K562 (cell line): ENCODE measurements around the gene PCBD1. TPM values are rescaled to one million over a fixed set of nuclear protein-coding genes. Genes with fewer than 3 reads are reported as not detected.

ENCODE experiments used
- ATAC-seq: fragments of 200-7000 bp; cut with Tn5 transposase; 3 replicates; pipeline ENCODE4 v1.9.1; 2020; ENCODE audit warnings: moderate library complexity
- BruUV-seq: library from RNA; stranded (reverse); fragments of 400-500 nt; replicated peaks from 2 replicates; lab custom pipeline; 2021; lab: Mats Ljungman, UMichigan
- CTCF ChIA-PET: fragments of 300-600 bp; formaldehyde crosslinking; extraction: SDS; loops from one replicate; lab custom pipeline; 2021; ENCODE audit warnings: low intra/inter-chr PET ratio; lab: Yijun Ruan, JAX
- POLR2A ChIA-PET: fragments of 300-600, 350-650 bp; sonication (Branson Sonifier 250); formaldehyde crosslinking; extraction: SDS; loops from one replicate; lab custom pipeline; 2021; ENCODE audit warnings: antibody characterized with exemption, inconsistent platforms; lab: Yijun Ruan, JAX
- DNase-seq, 4 experiments: peaks; one replicate each; pipeline versions ENCODE4 v3.0.0 to v3.0.0-alpha.2; 2011 to 2018; ENCODE audit warnings: low spot score in 3 of 4, mixed read lengths in 3 of 4; ENCODE audit errors: extremely low read depth in 1 of 4
- FAIRE-seq: peaks from 2 replicates; lab custom pipeline; 2011; peaks lifted over from hg19 to GRCh38; lab: Jason Lieb, UNC
- H2AFZ ChIP-seq: 2 replicates; pipeline ENCODE4 v1.6.0; 2011; ENCODE audit warnings: low read depth, low read length, control low read depth, inconsistent platforms
- H3K27ac ChIP-seq: fragments of 200-600 bp; 3 replicates; pipeline ENCODE4 v1.8.0; 2011; ENCODE audit warnings: low read depth, mild to moderate bottlenecking, control low read depth, inconsistent platforms, low read length, moderate library complexity, mixed read lengths; ENCODE audit errors: extremely low read depth
- H3K27me3 ChIP-seq, 2 experiments: fragments of 300-600 bp in 1 of 2; 2 replicates in 1 of 2; 3 replicates in 1 of 2; pipeline versions ENCODE4 v1.6.0 to v1.8.0; 2011; ENCODE audit warnings: inconsistent platforms in 2 of 2, low read length in 2 of 2, mild to moderate bottlenecking in 1 of 2, mixed read lengths in 1 of 2, moderate library complexity in 1 of 2; ENCODE audit not compliant: control insufficient read depth in 2 of 2, insufficient read depth in 2 of 2
- H3K36me3 ChIP-seq: fragments of 300-600 bp; 3 replicates; pipeline ENCODE4 v1.8.0; 2011; ENCODE audit warnings: mild to moderate bottlenecking, low read length, inconsistent platforms; ENCODE audit not compliant: control insufficient read depth, insufficient read depth
- H3K4me1 ChIP-seq, 2 experiments: fragments of 200-600 bp in 1 of 2; replicated peaks in 1 of 2; 2 replicates in 1 of 2; 3 replicates in 1 of 2; pipeline versions ENCODE4 v1.5.1 to v1.8.0; 2011; ENCODE audit warnings: inconsistent platforms in 2 of 2, low read length in 2 of 2, mild to moderate bottlenecking in 1 of 2, mixed read lengths in 1 of 2, moderate library complexity in 1 of 2; ENCODE audit not compliant: control insufficient read depth in 2 of 2, insufficient read depth in 2 of 2
- H3K4me2 ChIP-seq: 2 replicates; pipeline ENCODE4 v1.6.1; 2011; ENCODE audit warnings: low read length, control low read depth, inconsistent platforms, mixed read lengths; ENCODE audit not compliant: insufficient read depth
- H3K4me3 ChIP-seq: fragments of 200-600 bp; sonication (generic), shearing (Covaris generic); 2 replicates; pipeline ENCODE4 v1.5.1; 2016; ENCODE audit warnings: control low read depth, inconsistent platforms
- H3K79me2 ChIP-seq: fragments of 200-600 bp; 3 replicates; pipeline ENCODE4 v1.8.0; 2011; ENCODE audit warnings: low read length, inconsistent platforms; ENCODE audit not compliant: control insufficient read depth, insufficient read depth
- H3K9ac ChIP-seq, 2 experiments: 2 replicates each; pipeline versions ENCODE4 v1.6.0 to v1.6.1; 2011; ENCODE audit warnings: low read depth in 2 of 2, low read length in 2 of 2, control low read depth in 1 of 2, inconsistent platforms in 1 of 2, mild to moderate bottlenecking in 1 of 2, mixed read lengths in 1 of 2; ENCODE audit not compliant: insufficient read depth in 1 of 2
- H3K9me1 ChIP-seq: one replicate; pipeline ENCODE4 v1.6.0; 2011; ENCODE audit warnings: inconsistent platforms, mild to moderate bottlenecking, low read length, moderate library complexity; ENCODE audit not compliant: control insufficient read depth, insufficient read depth
- H3K9me3 ChIP-seq: replicated peaks from 2 replicates; pipeline ENCODE4 v1.5.1; 2011; ENCODE audit warnings: low read depth, low read length, inconsistent platforms; ENCODE audit not compliant: control insufficient read depth, insufficient read depth
- H4K20me1 ChIP-seq: replicated peaks from 2 replicates; pipeline ENCODE4 v1.6.1; 2011; ENCODE audit warnings: low read length, inconsistent platforms, mixed read lengths; ENCODE audit not compliant: control insufficient read depth, insufficient read depth
- BMI1 ChIP-seq: fragments of 150-350 bp; IDR thresholded peaks from 2 replicates; pipeline ENCODE4 v1.6.1; 2014; ENCODE audit warnings: low read length
- CBX8 ChIP-seq: fragments of 200-600 bp; sonication (generic); IDR thresholded peaks from 2 replicates; pipeline ENCODE4 v1.6.1; 2012; ENCODE audit warnings: borderline replicate concordance, mixed run types, low read depth, mild to moderate bottlenecking, moderate library complexity, mixed read lengths, low read length, control low read depth, inconsistent platforms; ENCODE audit not compliant: poor library complexity, severe bottlenecking; ENCODE audit errors: extremely low read depth
- DIDO1 ChIP-seq: fragments of 450-650 bp; IDR thresholded peaks from 2 replicates; pipeline ENCODE4 v1.6.1; 2016; ENCODE audit warnings: low read depth, missing biosample characterization, missing genetic modification characterization
- EGR1 ChIP-seq: fragments of 450-650 bp; conservative IDR thresholded peaks from 2 replicates; pipeline ENCODE4 v1.6.1; 2017; ENCODE audit warnings: mild to moderate bottlenecking
- FOXK1 ChIP-seq: sonication (generic); formaldehyde crosslinking; IDR thresholded peaks from 2 replicates; pipeline ENCODE4 v1.8.0; 2022; ENCODE audit warnings: missing genetic modification reagents, mild to moderate bottlenecking, borderline replicate concordance
- FOXK2 ChIP-seq, 2 experiments: fragments of 450-650 bp; IDR thresholded peaks in 1 of 2; conservative IDR thresholded peaks in 1 of 2; 2 replicates each; pipeline ENCODE4 v1.6.1; 2016; ENCODE audit warnings: low read depth in 2 of 2, mild to moderate bottlenecking in 1 of 2
- HDAC2 ChIP-seq: fragments of 450-650 bp; IDR thresholded peaks from 2 replicates; pipeline ENCODE4 v1.6.1; 2016; ENCODE audit warnings: mild to moderate bottlenecking
- MYNN ChIP-seq, 2 experiments: sonication (generic); formaldehyde crosslinking in 1 of 2; IDR thresholded peaks; 2 replicates each; pipeline versions ENCODE4 v1.5.0 to v1.6.1; 2016 to 2020; ENCODE audit warnings: antibody characterized with exemption in 1 of 2, missing genetic modification reagents in 1 of 2
- NFE2 ChIP-seq: IDR thresholded peaks from 2 replicates; pipeline ENCODE4 v1.6.1; 2014; ENCODE audit warnings: antibody characterized with exemption, low read depth
- RHOXF2B ChIP-seq: fragments of 250-450 bp; sonication (Bioruptor Pico); conservative IDR thresholded peaks from 2 replicates; pipeline ENCODE4 v1.5.1; 2021
- USF1 ChIP-seq: sonication (generic); formaldehyde crosslinking; IDR thresholded peaks from 2 replicates; pipeline ENCODE4 v1.9.0; 2022; ENCODE audit warnings: mild to moderate bottlenecking, missing genetic modification reagents
- USF2 ChIP-seq: sonication (generic); formaldehyde crosslinking; IDR thresholded peaks from 2 replicates; pipeline ENCODE4 v1.5.0; 2020; ENCODE audit warnings: missing genetic modification reagents
- ZFP30 ChIP-seq: fragments of 250-450 bp; sonication (Bioruptor Pico); IDR thresholded peaks from 2 replicates; pipeline ENCODE4 v1.8.0; 2022; ENCODE audit warnings: moderate library complexity, mild to moderate bottlenecking, inconsistent platforms, borderline replicate concordance
- ZNF347 ChIP-seq: fragments of 450-650 bp; formaldehyde crosslinking; IDR thresholded peaks from 2 replicates; pipeline ENCODE4 v1.4.0; 2020; ENCODE audit warnings: low read depth, mild to moderate bottlenecking, moderate library complexity
- ZNF354B ChIP-seq: fragments of 250-450 bp; sonication (Bioruptor Pico); IDR thresholded peaks from 2 replicates; pipeline ENCODE4 v1.4.0; 2020
- ZNF41 ChIP-seq: fragments of 250-450 bp; sonication (Bioruptor Pico); conservative IDR thresholded peaks from 2 replicates; pipeline ENCODE4 v1.4.0; 2020; ENCODE audit warnings: mild to moderate bottlenecking
- ZNF77 ChIP-seq: fragments of 250-450 bp; sonication (Bioruptor Pico); IDR thresholded peaks from 2 replicates; pipeline ENCODE4 v1.5.0; 2020
- ZNF830 ChIP-seq: fragments of 250-450 bp; sonication (Bioruptor Pico); IDR thresholded peaks from 2 replicates; pipeline ENCODE4 v1.5.0; 2021; ENCODE audit warnings: mild to moderate bottlenecking
- WGBS: fragments of 100-300 bp; shearing (Covaris generic); methylation state at CpG from one replicate; pipeline ENCODE4 v1.1.6; 2016; ENCODE audit warnings: low coverage, mixed read lengths; ENCODE audit not compliant: insufficient coverage; ENCODE audit errors: missing lambda C conversion rate; 5-methylcytosine and 5-hydroxymethylcytosine counted together
- in situ Hi-C: fragments of 300-500 bp; cut with MboI; formaldehyde crosslinking; loops from 4 replicates; pipeline ENCODE4 v1.15.0; 2018; ENCODE audit warnings: inconsistent platforms, mixed read lengths
- intact Hi-C: fragments of 100-400 bp; cut with micrococcal nuclease; formaldehyde crosslinking; loops from 2 replicates; pipeline ENCODE4 v1.14.2; 2022
- polyA plus RNA-seq, 8 experiments: library from polyadenylated mRNA; depleted of rRNA in 4 of 8; stranded (reverse) in 5 of 8; unstranded in 3 of 8; fragments of >200 nt; fragmentation: Nextera tagmentation in 2 of 8; fragmentation: Illumina TruSeq in 1 of 8; extraction: Ambion mirVana in 2 of 8; extraction: Trizol in 1 of 8; gene quantifications; 2 replicates each; pipeline versions ENCODE4 v1.2.1 to v1.2.3, GENCODE V29; 2011 to 2014; ENCODE audit warnings: inconsistent platforms in 1 of 8, missing spikeins in 1 of 8
- total RNA-seq, 7 experiments: library from RNA; depleted of rRNA in 6 of 7; stranded (reverse); fragments of >200 nt in 6 of 7; fragmentation: Illumina TruSeq in 2 of 7; extraction: Trizol in 2 of 7; gene quantifications; 2 replicates each; pipeline versions ENCODE4 v1.2.1 to v1.2.3, GENCODE V29; 2011 to 2021; ENCODE audit warnings: low replicate concordance in 1 of 7

The PCBD1 gene
- total and polyA plus RNA-seq, 9 of the 15 experiments (the other 6 are each of a cell fraction or from before 2014, with no cell fraction given), result 14.6 to 109 (median 57.0) TPM

GRCh38 chr10:70887804-70888800 lies at the start of gene PCBD1 (continued):
- no peak for TF ChIP-seq ZFP30 (CRISPR knock-in tag)
- no peak for TF ChIP-seq FOXK2 (conservative IDR thresholded peaks at IDR 0.05 in 1 of 2, IDR thresholded peaks at IDR 0.05 in 1 of 2; ENCODE audit: low read depth in 2 of 2)
- no peak for TF ChIP-seq FOXK1
- peak; percentile 76; the same call in 1 of the 2 replicates for TF ChIP-seq HDAC2
- TF ChIP-seq MYNN (IDR thresholded peaks at IDR 0.05), result no peak
- TF ChIP-seq MYNN (CRISPR knock-in tag; IDR thresholded peaks at IDR 0.05), result no peak
- TF ChIP-seq ZNF347 (CRISPR knock-in tag), result no peak
- no peak for TF ChIP-seq ZNF77 (CRISPR knock-in tag)
- no peak for TF ChIP-seq ZNF41
- TF ChIP-seq BMI1, result no peak
- TF ChIP-seq CBX8, result no peak
- no peak for TF ChIP-seq ZNF354B

GRCh38 chr10:70937661-70938060 lies 49.3 kb upstream of the PCBD1 start:
- in situ Hi-C loops (no loop called here), intact Hi-C loops (no loop called here)
- FAIRE-seq, result no peak

More at GRCh38 chr10:70937661-70938060, 49.3 kb upstream of the PCBD1 start:
- no peak overlapping the region for H3K9ac ChIP-seq
- H2AFZ ChIP-seq, result no peak overlapping the region
- ChIA-PET POLR2A (no interaction called here), CTCF (no interaction called here)
- H3K9me3 ChIP-seq, result no peaks in the 10 kb centered on the region
- ATAC-seq (no peak), DNase-seq (peak in 3 of 4 experiments; percentile 30 to 31 (median 30))
- H3K27me3 ChIP-seq, result peaks cover 32 to 97% of the 10 kb centered on the region in 2 experiments
- H3K27ac ChIP-seq, result no peak overlapping the region
- peaks cover 3% of the 10 kb centered on the region for H3K9me1 ChIP-seq
- no peak overlapping the region for H3K4me2 ChIP-seq
- 2% methylated on average over 7 of the region's 7 CpGs for WGBS
- H3K4me1 ChIP-seq, result no peaks in the 10 kb centered on the region
- TF ChIP-seq USF1 (CRISPR knock-in tag), result peak; percentile 54
- 0 out of 2 replicates have a peak, but pooled peaks have one; percentile 18 for TF ChIP-seq USF2 (CRISPR knock-in tag)
- TF ChIP-seq ZNF830 (CRISPR knock-in tag), result no peak
- no peak for TF ChIP-seq RHOXF2B (CRISPR knock-in tag)
- 0 out of 2 replicates have a peak, but pooled peaks have one; percentile 18 for TF ChIP-seq EGR1
- TF ChIP-seq DIDO1 (tag), result no peak
- peak; percentile 19; the same call in 1 of the 2 replicates for TF ChIP-seq NFE2
- no peaks in the 10 kb centered on the region for H3K36me3 ChIP-seq
- BruUV-seq, result no TSS peak
- H4K20me1 ChIP-seq, result peaks cover 26% of the 10 kb centered on the region
- H3K79me2 ChIP-seq, result no peaks in the 10 kb centered on the region
- no peak overlapping the region for H3K4me3 ChIP-seq
